HAP-1 (cell line): Measurements from ENCODE around the gene MEGF10.

Source experiments
- DNase-seq, 2 experiments: peaks; one replicate each; pipeline ENCODE4 v3.0.0-alpha.2; 2016 to 2020; ENCODE audit warnings: low spot score in 2 of 2
- H3K27me3 ChIP-seq: fragments of 250-450 bp; sonication (Bioruptor Pico); 2 replicates; pipeline ENCODE4 v1.5.1; 2020; ENCODE audit warnings: low read depth, mild to moderate bottlenecking, moderate library complexity
- H3K36me3 ChIP-seq: fragments of 250-450 bp; sonication (Bioruptor Pico); replicated peaks from 2 replicates; pipeline ENCODE4 v1.5.1; 2020; ENCODE audit warnings: mild to moderate bottlenecking
- H3K4me1 ChIP-seq: fragments of 250-450 bp; sonication (Bioruptor Pico); 2 replicates; pipeline ENCODE4 v1.5.1; 2020; ENCODE audit warnings: mild to moderate bottlenecking
- H3K4me3 ChIP-seq: fragments of 250-450 bp; sonication (Bioruptor Pico); 2 replicates; pipeline ENCODE4 v1.5.1; 2020; ENCODE audit warnings: mild to moderate bottlenecking, moderate library complexity
- H3K9me3 ChIP-seq: fragments of 250-450 bp; sonication (Bioruptor Pico); 2 replicates; pipeline ENCODE4 v1.5.1; 2020; ENCODE audit warnings: mild to moderate bottlenecking, moderate library complexity
- in situ Hi-C: fragments of 300-500 bp; cut with MboI; formaldehyde crosslinking; loops from 3 replicates; pipeline ENCODE4 v1.14.3; 2020; ENCODE audit warnings: low sequenced_read_pairs, inconsistent platforms, mixed read lengths

Gene MEGF10

DNA sequence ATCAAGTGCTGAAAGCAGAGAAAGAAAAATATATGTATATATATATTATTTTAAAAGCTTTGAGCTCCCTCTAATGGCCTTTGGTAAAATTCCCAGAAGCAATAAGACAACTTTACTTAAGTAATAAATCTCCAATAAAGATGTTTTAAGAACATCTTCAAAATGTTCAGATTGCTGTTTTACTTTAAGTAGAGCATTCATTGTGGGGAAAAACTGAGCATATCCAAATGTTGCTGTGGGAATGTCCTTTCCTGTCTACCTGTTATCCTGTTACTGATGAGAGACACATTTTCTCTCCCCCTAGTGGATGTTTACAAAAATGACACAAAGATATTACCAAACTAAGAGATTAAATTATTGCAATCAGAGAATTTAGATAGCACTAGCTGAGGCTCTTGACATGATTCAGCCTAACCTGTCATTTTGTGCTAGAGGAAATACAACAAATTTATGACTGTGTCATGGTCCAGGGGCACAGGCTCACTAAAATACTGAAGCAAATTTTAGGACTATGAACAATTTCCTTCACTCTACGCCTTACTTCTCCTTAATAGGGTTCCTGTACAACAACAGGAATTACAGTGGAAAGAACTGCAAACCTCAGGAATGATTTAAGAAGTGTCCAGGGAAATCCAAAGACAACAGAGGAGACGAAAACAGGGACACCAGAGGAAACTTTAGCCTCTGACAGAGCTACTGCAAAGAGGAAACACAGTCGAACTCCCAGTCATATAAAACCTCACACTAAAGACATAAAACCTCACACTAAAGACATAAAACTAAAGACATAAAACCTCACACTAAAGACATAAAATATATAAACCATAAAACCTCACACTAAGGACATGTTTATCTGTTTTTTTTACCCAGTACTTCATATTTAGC is 202.5 kb downstream of the MEGF10 start:
- Histone ChIP-seq H3K27me3 (peaks cover 16% of the 10 kb centered on the region), H3K4me3 (no peak overlapping the region), H3K36me3 (no peaks in the 10 kb centered on the region), H3K4me1 (no peaks in the 10 kb centered on the region), H3K9me3 (no peaks in the 10 kb centered on the region)
- DNase-seq = peak in 1 of 2 experiments; percentile 55
- in situ Hi-C loops = loop anchor here (25.0 kb wide), 1 partner anchor 831 kb away; no protein-coding TSS in a partner anchor

DNA sequence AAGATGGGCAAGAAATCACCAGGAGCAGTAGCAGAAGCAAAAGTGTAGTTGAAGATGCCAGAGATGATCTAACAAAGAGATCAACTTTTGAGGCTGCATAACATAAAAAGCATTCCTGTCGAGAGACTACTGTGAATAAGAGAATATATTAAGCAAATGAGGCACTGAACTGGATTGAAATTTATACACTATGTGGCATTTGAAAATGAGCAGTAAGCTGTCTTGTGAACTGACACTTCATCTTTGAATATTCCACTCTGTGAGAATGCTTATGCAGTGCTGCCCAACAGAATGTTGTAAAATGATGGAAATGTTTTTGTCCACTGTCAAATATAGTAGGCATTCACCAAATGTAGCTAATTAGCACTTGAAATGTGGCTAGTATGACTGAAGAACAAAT is 208.0 kb downstream of the MEGF10 start:
- H3K36me3 ChIP-seq = no peaks in the 10 kb centered on the region
- no peak for DNase-seq
- no peaks in the 10 kb centered on the region for H3K4me1 ChIP-seq
- peaks cover 14% of the 10 kb centered on the region; the same call in 1 of the 2 replicates for H3K27me3 ChIP-seq
- in situ Hi-C loops = loop anchor here (25.0 kb wide), 1 partner anchor 836 kb away; no protein-coding TSS in a partner anchor
- H3K9me3 ChIP-seq = no peaks in the 10 kb centered on the region
- no peak overlapping the region for H3K4me3 ChIP-seq

DNA sequence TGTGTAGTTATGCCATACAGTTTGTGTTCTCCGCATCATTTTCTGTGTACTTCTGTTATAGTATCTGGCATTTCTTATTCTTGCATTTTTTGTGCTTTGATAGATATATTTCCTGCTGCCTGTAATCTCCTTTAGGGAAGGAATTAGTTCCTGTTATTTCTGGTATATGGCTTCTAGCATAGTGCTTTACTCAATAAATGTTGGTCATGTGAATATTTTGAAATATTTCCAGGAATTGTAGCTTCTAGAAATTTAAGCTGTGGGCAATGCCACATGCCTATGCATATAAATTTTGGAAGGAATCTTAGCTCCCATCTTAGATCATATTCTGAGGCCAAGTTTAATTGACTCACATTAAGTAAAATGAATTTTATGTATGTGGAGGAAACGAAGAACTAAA is 215.3 kb downstream of the MEGF10 start:
- H3K27me3 ChIP-seq = peaks cover 15% of the 10 kb centered on the region
- H3K9me3 ChIP-seq = no peaks in the 10 kb centered on the region
- H3K36me3 ChIP-seq = no peaks in the 10 kb centered on the region
- no peaks in the 10 kb centered on the region for H3K4me1 ChIP-seq
- in situ Hi-C loops = no loop called here
- H3K4me3 ChIP-seq = no peak overlapping the region
- DNase-seq = no peak

DNA sequence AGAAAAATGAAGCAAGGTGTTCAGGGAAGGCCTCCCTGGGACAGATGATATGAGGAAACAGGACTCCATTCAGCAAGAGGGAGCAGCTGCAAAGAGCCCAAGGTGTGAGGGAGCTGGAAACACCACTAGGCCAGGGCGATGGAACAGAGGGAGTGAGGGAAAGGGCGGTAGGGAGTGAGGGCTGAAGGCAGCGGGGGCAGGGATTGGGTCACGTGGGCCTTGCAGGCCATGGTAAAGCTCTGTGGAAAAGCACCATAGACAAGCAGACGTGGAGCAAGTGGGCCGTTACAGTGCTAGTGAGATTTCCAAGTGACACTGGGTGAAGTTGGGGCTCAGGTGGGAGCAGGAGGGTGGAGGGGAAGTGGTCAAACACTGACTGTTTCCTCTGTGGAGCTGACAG is 216.0 kb downstream of the MEGF10 start:
- Histone ChIP-seq H3K4me3 (no peak overlapping the region), H3K36me3 (no peaks in the 10 kb centered on the region), H3K9me3 (no peaks in the 10 kb centered on the region), H3K27me3 (peaks cover 16% of the 10 kb centered on the region), H3K4me1 (no peaks in the 10 kb centered on the region)
- in situ Hi-C loops = no loop called here
- DNase-seq = no peak

DNA sequence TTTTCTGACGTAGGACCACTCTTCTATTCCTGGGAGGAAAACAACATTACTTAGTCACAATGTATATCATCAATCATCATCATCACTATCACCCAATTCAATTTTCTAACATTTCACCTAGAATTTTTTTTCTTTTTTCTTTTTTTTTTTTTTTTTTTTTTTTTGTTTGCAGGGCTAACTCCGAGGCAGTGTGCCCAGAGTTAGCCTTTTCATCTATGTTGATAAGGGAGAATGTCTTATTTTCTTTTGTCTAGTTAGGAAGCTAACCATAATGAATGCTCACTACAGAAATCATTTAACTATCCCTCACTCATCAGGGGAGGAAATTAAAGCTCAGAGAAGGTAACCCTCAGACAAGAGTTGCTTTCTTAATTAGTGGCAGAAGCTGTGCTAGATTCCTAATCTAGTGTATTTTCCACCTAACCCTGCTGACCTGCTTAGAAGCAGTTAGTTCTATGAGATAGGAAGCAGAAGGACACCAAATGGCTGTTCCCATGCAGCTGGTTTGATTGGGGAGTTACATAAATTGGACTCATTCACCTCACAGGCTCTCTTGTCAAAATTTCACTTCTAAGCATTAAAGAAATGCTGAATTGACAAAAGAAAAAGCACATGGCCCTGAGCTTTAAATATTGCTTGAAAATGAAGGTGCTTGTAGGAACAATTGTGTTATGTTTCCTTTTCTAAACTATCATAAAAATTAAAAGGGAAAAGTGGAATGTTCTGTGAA is 218.2 kb downstream of the MEGF10 start:
- peaks cover 16% of the 10 kb centered on the region for H3K27me3 ChIP-seq
- H3K4me1 ChIP-seq = no peaks in the 10 kb centered on the region
- no peak overlapping the region for H3K4me3 ChIP-seq
- no peak for DNase-seq
- no peaks in the 10 kb centered on the region for H3K36me3 ChIP-seq
- no peaks in the 10 kb centered on the region for H3K9me3 ChIP-seq
- in situ Hi-C loops = no loop called here
